Measurements from ENCODE around the gene NMT1.
"Not testable (repeated sequence)": the region's sequence is repeated elsewhere in the genome, so short reads cannot be mapped to it uniquely, and the experiment has no call there.

The NMT1 gene

GRCh38 chr17:45123076-45123770 lies 62.1 kb downstream of the NMT1 start:
- DNase-seq = no peak

DNA sequence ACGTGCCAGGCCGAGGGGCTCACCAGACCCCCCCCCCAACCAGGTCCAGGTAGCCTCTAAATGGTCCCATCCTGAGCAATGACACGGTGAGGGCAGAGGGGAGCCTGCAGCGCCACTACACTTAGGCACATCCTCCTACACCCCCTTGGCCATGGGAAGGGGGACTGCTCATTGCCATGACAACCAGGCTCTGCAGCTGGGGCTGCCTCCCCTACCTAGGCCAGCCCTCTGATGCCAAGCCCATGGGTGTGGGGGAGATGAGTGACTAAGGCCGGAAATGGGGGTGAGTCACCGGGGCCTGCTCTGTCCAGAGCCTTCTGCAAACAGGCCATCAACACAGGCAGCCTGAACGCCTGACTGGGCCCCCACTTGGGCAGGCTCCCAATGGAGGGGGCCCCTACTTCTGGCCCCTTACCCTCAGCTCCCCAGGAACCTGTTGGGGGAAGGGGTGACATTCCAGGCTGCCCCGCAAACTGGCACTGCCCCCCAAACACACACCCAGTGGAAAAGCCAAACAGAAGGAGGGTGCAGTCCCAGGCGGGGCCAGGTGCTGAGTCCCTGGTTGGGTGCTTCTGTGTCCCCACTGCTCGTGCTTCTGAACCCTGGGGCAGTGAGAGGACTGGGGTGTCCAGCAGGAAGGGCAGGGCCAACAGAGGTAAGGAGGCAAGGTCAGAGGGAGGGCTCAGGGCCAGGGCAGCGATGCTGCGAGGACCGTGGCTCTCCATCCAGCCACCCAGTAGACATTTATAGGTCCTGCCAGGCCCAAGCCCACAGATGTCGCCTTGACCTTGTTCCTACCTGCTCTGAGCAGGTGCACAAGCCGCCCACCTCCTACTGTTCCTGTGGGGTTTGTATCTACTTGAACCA lies 63.0 kb downstream of the NMT1 start:
- no peak for DNase-seq

GRCh38 chr17:45124797-45125122 lies 63.6 kb downstream of the NMT1 start:
- not testable (repeated sequence) for DNase-seq

GRCh38 chr17:45125509-45125908 lies 64.4 kb downstream of the NMT1 start:
- DNase-seq = no peak

- DNase-seq = no peak
Observed at GRCh38 chr17:45127207-45127547, 66.1 kb downstream of the NMT1 start.

DNA sequence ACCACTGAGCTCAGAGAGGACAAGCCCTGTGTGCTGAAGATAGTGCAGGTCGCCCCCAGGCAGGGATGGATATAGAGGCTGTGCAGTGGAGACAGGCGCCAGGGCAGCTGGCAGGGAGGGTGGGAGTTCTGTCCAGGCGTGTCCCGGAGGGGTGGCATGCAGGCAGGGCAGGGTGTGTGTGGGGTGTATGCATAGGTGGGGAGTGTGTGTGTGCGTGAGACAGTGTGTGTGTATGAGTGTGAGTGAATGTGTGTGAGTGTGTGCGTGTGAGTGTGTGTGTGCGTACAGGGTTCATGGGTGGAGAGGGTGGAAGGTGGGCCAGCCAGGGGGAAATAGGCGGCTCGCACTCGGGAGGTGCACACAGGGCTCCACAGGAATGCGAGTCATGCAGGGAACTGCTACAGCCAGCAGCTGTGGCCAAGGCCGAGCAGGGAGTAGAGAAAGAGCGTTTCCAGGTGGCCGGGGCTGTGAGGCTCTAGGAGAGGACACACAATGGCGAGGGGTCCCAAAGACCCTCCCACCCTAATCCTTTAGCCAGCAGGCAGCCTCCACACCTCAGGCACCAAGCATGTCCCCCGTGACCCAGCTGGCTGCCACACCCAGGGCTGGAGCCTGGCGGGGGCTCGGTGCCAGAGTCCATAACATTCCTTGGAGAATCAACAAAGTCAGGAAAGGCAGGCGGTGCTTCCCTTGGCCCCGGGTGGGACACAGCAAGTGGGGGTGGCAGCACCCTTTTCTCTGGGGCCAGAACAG lies 66.6 kb downstream of the NMT1 start:
- DNase-seq = no peak

DNA sequence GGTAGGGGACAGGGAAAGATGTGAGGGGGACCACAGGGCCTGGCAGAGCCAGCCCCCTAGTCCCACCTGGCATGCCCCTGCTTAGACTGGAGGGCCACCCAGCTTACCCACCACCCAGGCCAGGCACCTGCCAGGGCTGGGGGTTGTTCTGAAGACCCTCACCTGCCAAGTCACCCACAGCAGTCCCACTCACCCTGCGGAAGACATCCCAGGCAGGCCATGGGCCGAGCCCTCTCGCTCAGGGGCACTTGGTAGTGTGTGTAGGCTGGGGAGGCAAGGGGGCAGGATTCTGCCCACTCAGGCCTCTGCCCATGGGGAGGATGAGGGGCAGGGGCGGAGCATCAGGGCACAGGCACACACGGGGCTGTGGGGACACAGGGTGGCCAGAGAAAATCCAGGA lies 67.2 kb downstream of the NMT1 start:
- DNase-seq = no peak

- no peak for DNase-seq
Observed at GRCh38 chr17:45128989-45129388, 67.9 kb downstream of the NMT1 start.

DNA sequence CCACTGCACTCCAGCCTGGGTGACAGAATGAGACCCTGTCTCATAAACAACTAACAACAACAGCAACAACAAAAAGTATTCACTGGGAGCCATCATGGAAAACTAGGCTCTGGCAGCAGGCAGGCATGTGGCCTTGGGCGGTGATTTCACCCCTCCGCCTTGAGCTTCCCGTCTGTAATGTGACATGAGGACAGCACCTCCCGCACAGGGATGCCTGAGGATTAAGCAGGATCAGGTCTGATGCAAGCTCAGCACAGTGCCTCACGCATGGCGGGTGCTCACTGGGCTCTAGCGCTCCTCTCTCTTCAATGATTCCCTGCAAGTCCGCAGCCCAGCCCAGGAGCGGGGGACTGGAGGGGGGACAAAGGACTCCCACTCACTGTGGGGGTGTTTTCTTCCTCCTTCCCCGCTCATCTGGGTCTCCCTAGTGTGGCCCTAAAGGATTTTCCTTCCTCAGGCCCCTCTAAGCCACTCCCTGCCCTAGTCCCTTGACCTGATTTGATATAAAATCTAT lies 68.4 kb downstream of the NMT1 start:
- no peak for DNase-seq

DNA sequence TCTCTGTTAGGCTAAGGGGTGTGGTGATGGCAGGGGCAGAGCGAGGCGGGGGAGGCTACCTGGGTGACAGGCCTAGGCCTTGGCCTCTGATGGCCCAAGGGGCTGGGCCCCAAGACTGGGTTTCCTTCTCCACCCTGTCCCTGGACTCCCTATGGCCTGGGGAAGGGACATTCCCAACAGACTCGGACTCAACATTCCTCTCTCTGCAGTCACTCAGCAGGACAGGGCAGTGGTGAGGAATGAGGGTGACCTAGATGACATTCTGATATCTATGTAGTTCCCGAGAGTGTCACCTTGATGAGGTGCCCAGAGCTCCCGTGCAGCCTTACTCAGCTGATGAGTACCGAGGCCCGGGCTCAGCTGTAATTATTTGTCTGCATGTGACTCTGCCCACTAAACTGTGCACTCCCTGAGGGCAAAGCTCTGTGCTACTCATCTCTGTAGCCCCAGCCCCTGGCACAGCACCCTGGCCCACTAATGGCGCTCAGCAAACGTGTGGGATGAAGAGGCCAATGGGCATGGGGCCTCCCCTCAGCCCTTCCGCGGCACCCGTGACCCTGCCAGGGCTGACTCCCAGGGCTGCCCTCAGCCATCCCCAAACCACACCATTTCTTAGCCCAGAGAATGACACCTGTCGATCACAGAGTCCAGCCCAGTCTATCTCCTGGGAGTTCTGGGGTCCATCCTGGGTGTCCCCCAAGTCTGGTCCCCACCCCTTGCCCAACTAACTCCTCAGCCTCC lies 69.0 kb downstream of the NMT1 start:
- no peak for DNase-seq

- DNase-seq = no peak
Observed at GRCh38 chr17:45130681-45131615, 69.8 kb downstream of the NMT1 start.

GRCh38 chr17:45131616-45132319 lies 70.7 kb downstream of the NMT1 start:
- no peak for DNase-seq

- no peak for DNase-seq
Observed at GRCh38 chr17:45132320-45132571, 71.1 kb downstream of the NMT1 start, which contains the start of gene PLCD3. Gene PLCD3 (minus strand): TSS chr17:45132515. CDS start chr17:45132410, 105 bp downstream.

DNA sequence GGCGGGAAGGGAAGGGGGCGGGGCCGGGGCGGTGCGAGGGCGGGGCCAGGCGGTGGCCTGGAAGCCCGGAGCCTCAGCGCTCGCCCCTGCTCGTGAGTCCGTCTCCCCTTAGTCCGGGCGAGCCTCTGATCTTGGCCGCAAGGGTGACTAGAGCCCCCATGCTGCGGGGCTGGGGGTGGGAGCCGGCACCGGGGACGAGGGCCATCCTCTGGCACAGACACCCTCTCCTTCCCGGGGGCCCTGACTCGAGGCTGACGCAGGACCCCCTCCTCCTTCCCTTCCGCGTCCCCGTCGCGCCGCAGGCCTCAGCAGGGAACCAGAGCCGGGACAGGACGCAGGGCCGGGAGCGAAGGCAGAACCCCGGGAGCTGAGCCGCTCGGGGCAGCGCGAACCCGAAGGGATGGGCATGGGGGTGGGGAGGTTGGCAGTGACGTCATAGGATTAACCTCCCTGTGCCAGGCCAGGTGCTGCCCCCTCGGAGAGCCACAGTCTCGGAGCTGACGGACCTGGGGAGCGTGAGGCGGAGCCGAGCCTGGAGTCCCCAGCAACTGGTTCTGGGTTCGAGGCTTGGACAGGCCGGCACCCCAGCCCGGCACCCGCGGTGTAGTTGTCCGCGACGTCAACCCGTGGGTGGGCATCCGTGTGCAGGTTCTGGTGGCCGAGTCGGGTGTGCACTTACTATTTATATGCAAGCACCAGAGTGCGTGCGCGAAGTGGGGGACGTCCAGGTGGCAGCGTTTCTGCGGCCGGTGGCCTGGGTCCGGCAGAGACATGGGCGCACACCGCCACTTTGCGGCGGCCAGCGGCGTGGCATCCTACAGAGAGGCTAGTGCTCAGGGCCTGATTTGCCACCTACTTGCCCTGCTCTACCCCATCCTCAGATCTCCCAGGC lies 71.7 kb downstream of the NMT1 start:
- no peak for DNase-seq

DNA sequence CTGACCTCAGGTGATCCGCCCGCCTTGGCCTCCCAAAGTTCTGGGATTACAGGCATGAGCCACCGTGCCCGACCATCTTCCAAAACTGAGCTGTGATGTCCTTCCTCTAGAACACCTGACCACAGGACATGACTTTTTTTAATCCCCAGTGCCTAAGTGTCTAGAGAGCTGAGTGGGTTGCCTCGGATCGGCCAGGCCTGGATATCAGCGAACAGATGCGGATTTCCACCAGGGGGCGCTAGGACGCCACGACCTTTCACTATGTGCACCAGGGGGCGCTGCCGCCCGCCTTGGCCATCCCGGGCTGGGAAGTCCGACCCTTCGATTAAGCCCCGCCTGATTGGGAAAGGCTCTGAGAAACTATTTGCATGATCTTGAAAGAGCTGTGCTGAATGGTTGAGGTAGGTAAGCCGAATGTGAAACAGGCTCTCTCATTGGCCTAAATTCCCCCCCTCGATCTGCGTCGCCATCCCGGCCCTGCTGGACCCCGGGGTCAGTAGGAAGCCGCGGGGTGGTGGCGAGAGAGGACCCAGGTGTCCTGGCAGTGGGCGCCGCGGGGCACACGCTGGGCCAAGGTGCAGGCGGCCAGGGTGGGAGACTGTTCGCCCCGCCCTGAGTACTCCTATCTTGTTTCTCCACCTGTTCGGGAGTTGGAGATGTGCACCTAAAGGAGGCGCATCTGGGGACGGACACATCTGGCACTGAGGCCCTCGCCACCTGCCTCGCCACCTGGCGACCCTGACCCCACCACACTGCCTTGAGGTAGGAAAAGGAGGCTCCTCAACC lies 74.3 kb downstream of the NMT1 start, which contains the start of gene ACBD4:
TSS of gene ACBD4 (plus strand) at position 496 of the 786 bp plus-strand sequence. CDS start 458 bp downstream, outside the sequence.
- peak; percentile 72 for DNase-seq

DNA sequence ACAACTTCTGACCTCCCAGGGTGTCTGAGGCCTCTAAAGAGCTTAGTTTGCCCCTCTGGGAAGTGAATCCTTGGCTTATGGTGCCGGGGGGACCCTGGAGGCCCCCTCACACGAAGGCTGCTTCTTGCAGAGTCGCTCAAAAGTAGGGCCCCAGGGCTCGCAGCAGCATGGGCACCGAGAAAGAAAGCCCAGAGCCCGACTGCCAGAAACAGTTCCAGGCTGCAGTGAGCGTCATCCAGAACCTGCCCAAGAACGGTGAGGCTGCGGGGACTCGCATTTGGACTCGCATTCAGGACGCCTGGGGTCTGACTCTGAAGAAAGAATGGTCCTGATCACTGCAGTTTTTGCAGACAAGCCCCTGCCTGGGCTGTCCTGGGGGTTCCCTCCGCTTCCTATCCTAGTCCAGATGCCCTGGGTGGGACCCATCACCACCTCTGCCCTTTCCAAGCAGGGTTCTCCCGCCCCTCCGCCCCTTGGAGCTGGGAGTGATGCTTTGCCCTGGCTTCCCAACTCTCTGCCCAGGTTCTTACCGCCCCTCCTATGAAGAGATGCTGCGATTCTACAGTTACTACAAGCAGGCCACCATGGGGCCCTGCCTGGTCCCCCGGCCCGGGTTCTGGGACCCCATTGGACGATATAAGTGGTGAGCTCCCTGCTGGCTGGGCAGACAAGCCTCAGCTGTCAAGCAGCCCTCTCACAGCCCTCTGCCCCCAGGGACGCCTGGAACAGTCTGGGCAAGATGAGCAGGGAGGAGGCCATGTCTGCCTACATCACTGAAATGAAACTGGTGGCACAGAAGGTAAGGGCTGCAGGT lies 75.1 kb downstream of the NMT1 start:
- DNase-seq = no peak

DNA sequence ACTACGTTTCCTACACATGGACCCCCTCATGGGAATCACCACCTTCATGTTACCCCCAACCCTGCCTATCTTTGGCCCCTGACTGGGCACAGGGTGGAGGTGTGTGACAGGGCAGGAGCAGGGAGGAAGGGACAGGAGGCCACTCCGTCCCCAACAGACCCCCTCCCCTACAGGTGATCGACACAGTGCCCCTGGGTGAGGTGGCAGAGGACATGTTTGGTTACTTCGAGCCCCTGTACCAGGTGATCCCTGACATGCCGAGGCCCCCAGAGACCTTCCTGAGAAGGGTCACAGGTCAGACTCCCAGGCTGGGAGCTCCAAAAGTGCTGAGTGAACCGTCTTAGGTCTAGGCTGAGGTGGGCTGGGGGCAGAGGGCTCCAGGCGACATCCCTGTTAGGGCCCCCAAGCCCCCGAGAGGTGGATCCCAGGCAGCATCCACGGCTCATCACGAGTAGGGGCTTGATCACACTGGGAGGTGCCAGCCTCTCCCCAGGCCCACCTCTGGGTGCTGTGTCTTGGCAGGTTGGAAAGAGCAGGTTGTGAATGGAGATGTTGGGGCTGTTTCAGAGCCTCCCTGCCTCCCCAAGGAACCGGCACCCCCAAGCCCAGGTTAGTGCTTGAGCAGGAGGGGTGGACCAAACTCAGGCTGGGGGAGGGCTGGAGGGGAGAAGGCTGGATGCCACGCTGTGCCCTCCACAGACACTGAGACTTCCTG lies 75.9 kb downstream of the NMT1 start:
- no peak for DNase-seq
